Calu3 (cell line): ENCODE data around the gene CDK14. TPM values are rescaled to one million over a fixed set of nuclear protein-coding genes. Genes with fewer than 3 reads are reported as not detected.

Experiments used
- BruUV-seq: library from RNA; stranded (reverse); fragments of 400-500 nt; replicated peaks from 2 replicates; lab custom pipeline; 2021; lab: Mats Ljungman, UMichigan
- CTCF ChIA-PET: fragments of 300-600 bp; sonication (Branson Sonifier 250); formaldehyde crosslinking; loops from one replicate; lab custom pipeline; 2022; ENCODE audit warnings: antibody characterized with exemption; lab: Charles Lee
- DNase-seq: peaks from one replicate; pipeline ENCODE4 v3.0.0; 2022
- H3K27ac Mint-ChIP-seq: one replicate; pipeline ENCODE4 v1.8.0; 2022; ENCODE audit warnings: mixed read lengths; ENCODE audit not compliant: unreplicated experiment
- H3K27me3 Mint-ChIP-seq: one replicate; pipeline ENCODE4 v1.8.0; 2022; ENCODE audit warnings: mixed read lengths; ENCODE audit not compliant: unreplicated experiment
- H3K36me3 Mint-ChIP-seq: one replicate; pipeline ENCODE4 v1.8.0; 2022; ENCODE audit warnings: mild to moderate bottlenecking, moderate library complexity, mixed read lengths; ENCODE audit not compliant: insufficient read depth, unreplicated experiment
- H3K4me1 Mint-ChIP-seq: one replicate; pipeline ENCODE4 v1.8.0; 2022; ENCODE audit warnings: mild to moderate bottlenecking, low read depth, mixed read lengths; ENCODE audit not compliant: unreplicated experiment
- H3K4me3 Mint-ChIP-seq: one replicate; pipeline ENCODE4 v1.8.0; 2022; ENCODE audit warnings: mild to moderate bottlenecking, low read depth, moderate library complexity, mixed read lengths; ENCODE audit not compliant: unreplicated experiment
- H3K9me3 Mint-ChIP-seq: one replicate; pipeline ENCODE4 v1.8.0; 2022; ENCODE audit warnings: low read depth, mixed read lengths; ENCODE audit not compliant: unreplicated experiment
- CTCF ChIP-seq: fragments of 200-600 bp; IDR thresholded peaks from one replicate; pipeline ENCODE4 v1.8.0; 2022; ENCODE audit warnings: antibody characterized with exemption; ENCODE audit not compliant: unreplicated experiment
- intact Hi-C: fragments of 100-400 bp; cut with micrococcal nuclease; formaldehyde crosslinking; loops from one replicate; pipeline ENCODE4 v1.10.0; 2022; ENCODE audit not compliant: unreplicated experiment
- total RNA-seq: library from RNA; stranded (reverse); gene quantifications from 2 replicates; pipeline ENCODE4 v1.2.3, GENCODE V29; 2022

CDK14 gene
- total RNA-seq, 1 experiment from 2014 or later, result 29.4 TPM

GRCh38 chr7:91062713-91063112, 466.6 kb downstream of the CDK14 start:
- TF ChIP-seq CTCF, result no peak
- no peaks in the 10 kb centered on the region for H3K9me3 Mint-ChIP-seq
- H3K27ac Mint-ChIP-seq, result no peak overlapping the region
- CTCF ChIA-PET, result no interaction called here
- intact Hi-C loops, result no loop called here
- no peak for DNase-seq
- H3K27me3 Mint-ChIP-seq, result no peaks in the 10 kb centered on the region
- H3K4me1 Mint-ChIP-seq, result no peaks in the 10 kb centered on the region
- BruUV-seq, result no TSS peak
- H3K4me3 Mint-ChIP-seq, result no peak overlapping the region
- H3K36me3 Mint-ChIP-seq, result no peaks in the 10 kb centered on the region

DNA sequence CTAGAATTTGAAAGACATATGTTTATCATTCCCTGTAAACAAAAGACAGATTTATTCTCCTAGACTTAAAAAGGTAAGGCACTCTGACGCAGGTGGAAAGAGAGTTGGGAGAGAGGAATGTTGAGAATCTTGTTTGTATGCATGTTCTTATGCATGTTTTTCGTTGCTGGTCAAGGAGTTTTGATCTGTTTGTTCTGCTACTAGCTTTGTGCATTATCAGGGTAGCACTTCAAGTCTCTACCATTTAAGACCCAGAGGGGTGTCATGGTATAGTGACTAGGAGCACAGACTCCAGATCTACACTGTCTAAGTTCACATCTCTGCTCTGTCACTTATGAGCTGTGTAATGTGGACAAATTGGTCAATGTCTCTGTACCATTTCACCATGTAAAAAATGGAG, 467.9 kb downstream of the CDK14 start:
- Mint-ChIP-seq H3K27me3 (no peaks in the 10 kb centered on the region), H3K9me3 (no peaks in the 10 kb centered on the region), H3K4me1 (no peaks in the 10 kb centered on the region), H3K36me3 (no peaks in the 10 kb centered on the region), H3K4me3 (no peak overlapping the region), H3K27ac (no peak overlapping the region)
- CTCF ChIA-PET, result no interaction called here
- DNase-seq, result no peak
- BruUV-seq, result no TSS peak
- TF ChIP-seq CTCF, result no peak
- intact Hi-C loops, result no loop called here

- intact Hi-C loops, result no loop called here
- DNase-seq, result no peak
- TF ChIP-seq CTCF, result no peak
- CTCF ChIA-PET, result interaction anchor here (1.1 kb wide), 1 partner anchor 715 kb away, joined by 3 read pairs; no protein-coding TSS in a partner anchor
- H3K4me3 Mint-ChIP-seq, result no peak overlapping the region
- no peaks in the 10 kb centered on the region for H3K27me3 Mint-ChIP-seq
- H3K9me3 Mint-ChIP-seq, result no peaks in the 10 kb centered on the region
- no peak overlapping the region for H3K27ac Mint-ChIP-seq
- H3K36me3 Mint-ChIP-seq, result no peaks in the 10 kb centered on the region
- no TSS peak for BruUV-seq
- H3K4me1 Mint-ChIP-seq, result no peaks in the 10 kb centered on the region
These were observed 468.8 kb downstream of the CDK14 start for GRCh38 chr7:91064938-91065337.

- Mint-ChIP-seq H3K27me3 (no peaks in the 10 kb centered on the region), H3K36me3 (no peaks in the 10 kb centered on the region), H3K4me3 (no peak overlapping the region), H3K27ac (no peak overlapping the region), H3K4me1 (no peaks in the 10 kb centered on the region), H3K9me3 (no peaks in the 10 kb centered on the region)
- DNase-seq, result no peak
- intact Hi-C loops, result no loop called here
- TF ChIP-seq CTCF, result no peak
- CTCF ChIA-PET, result no interaction called here
- no TSS peak for BruUV-seq
These were observed 470.5 kb downstream of the CDK14 start for GRCh38 chr7:91066627-91067026.

- no peak for DNase-seq
- no peak overlapping the region for H3K4me3 Mint-ChIP-seq
- no peaks in the 10 kb centered on the region for H3K4me1 Mint-ChIP-seq
- no peaks in the 10 kb centered on the region for H3K36me3 Mint-ChIP-seq
- no peak overlapping the region for H3K27ac Mint-ChIP-seq
- H3K27me3 Mint-ChIP-seq, result no peaks in the 10 kb centered on the region
- intact Hi-C loops, result no loop called here
- H3K9me3 Mint-ChIP-seq, result no peaks in the 10 kb centered on the region
- BruUV-seq, result no TSS peak
- CTCF ChIA-PET, result no interaction called here
- TF ChIP-seq CTCF, result no peak
These were observed 471.1 kb downstream of the CDK14 start for GRCh38 chr7:91067242-91067641.
